ENCODE measurements around the gene HOXA4.

HOXA4 gene

GRCh38 chr7:27108390-27109127 lies 22.0 kb downstream of the HOXA4 start:
- H3K4me1 ChIP-seq (ENCODE audit: insufficient read depth, low read length), result peaks cover 9% of the 10 kb centered on the region; the same call in 1 of the 2 replicates
- H3K9me3 ChIP-seq (ENCODE audit: insufficient read depth, low read depth, low read length), result no peaks in the 10 kb centered on the region
- 3% methylated on average over 40 of the region's 41 CpGs for WGBS
- H3K9ac ChIP-seq (ENCODE audit: low read depth, low read length), result no peak overlapping the region
- peaks cover 100% of the 10 kb centered on the region for H3K27me3 ChIP-seq (ENCODE audit: insufficient read depth, low read length)
- H3K4me3 ChIP-seq (ENCODE audit: low read length), result no peak overlapping the region; the same call in 1 of the 2 replicates
- no peak overlapping the region for H3K27ac ChIP-seq (ENCODE audit: low read depth, low read length)
- no peaks in the 10 kb centered on the region for H3K36me3 ChIP-seq (ENCODE audit: insufficient read depth, low read length)

DNA sequence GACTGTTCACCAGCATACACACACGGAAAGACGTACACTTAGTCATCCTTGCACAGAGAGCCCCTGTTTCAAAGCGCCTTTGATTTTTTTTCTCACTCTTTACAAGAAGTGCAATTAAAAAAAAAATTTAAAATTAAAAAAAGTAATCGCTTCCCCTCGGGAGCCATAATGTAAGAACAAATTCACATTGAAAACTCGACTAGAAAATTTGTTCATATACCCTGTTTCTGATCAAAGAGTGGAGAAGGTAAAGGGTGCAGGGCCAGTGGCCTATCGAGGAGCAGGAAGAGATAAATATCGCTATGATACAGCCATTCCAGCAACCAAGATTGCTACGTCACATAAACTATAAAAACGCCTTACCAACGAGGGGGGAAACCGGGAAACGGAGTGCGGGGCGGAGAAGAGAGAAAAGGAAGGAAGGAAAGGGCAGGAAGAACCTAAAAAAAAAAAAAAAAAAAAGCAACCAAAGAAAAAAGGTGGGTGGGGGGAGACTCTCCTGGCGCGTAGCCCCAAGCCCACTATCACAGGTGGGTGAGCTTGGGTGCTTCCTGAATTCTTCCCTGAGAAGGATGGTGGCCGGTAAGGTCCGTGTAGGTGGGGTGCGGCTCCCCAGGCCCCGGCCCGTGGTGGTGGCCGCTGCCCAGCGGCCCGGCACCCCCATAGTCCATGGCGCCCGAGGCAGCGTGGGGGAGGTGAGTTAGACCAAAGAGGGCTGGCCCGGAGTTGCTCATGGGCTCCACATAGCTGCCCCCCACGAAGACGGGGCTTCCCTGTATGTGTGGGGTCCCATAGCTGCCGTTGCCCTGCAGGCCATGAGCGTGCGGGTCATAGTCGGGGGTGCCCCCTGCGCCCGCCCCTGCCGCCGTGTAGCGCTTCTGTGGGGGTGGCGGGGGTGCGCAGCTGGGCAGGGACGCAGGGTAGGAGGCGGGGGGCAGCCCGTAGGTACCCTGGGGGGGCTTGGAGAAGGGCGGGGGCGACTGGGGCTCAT lies 22.9 kb downstream of the HOXA4 start:
- Histone ChIP-seq H3K36me3 (ENCODE audit: insufficient read depth, low read length) (no peaks in the 10 kb centered on the region), H3K27me3 (ENCODE audit: insufficient read depth, low read length) (peaks cover 100% of the 10 kb centered on the region), H3K9me3 (ENCODE audit: insufficient read depth, low read depth, low read length) (no peaks in the 10 kb centered on the region), H3K9ac (ENCODE audit: low read depth, low read length) (no peak overlapping the region), H3K4me1 (ENCODE audit: insufficient read depth, low read length) (peaks cover 9% of the 10 kb centered on the region; the same call in 1 of the 2 replicates), H3K4me3 (ENCODE audit: low read length) (no peak overlapping the region), H3K27ac (ENCODE audit: low read depth, low read length) (no peak overlapping the region)
- 5% methylated on average over 43 of the region's 47 CpGs for WGBS

DNA sequence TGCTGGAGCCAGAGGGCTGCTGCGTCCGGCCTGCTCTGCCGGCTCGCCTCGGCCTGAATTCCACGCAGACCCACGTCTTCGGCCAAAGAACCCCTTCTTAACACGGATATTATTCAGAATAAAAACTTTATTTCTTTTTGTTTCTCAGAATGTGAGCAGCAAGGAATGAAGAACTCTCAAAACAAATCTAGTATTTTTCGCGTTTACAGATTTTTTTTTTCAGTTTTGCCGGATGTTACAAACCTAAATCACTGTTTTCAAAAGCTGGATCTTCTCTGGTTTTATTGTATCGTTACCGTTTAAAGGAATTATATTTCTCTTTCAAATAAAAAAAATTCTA lies 23.7 kb downstream of the HOXA4 start:
- Histone ChIP-seq H3K9me3 (ENCODE audit: insufficient read depth, low read depth, low read length) (no peaks in the 10 kb centered on the region), H3K27me3 (ENCODE audit: insufficient read depth, low read length) (peaks cover 100% of the 10 kb centered on the region), H3K4me1 (ENCODE audit: insufficient read depth, low read length) (peaks cover 9% of the 10 kb centered on the region; the same call in 1 of the 2 replicates), H3K36me3 (ENCODE audit: insufficient read depth, low read length) (no peaks in the 10 kb centered on the region), H3K9ac (ENCODE audit: low read depth, low read length) (no peak overlapping the region), H3K4me3 (ENCODE audit: low read length) (peak overlapping the region; percentile 20; the same call in 1 of the 2 replicates), H3K27ac (ENCODE audit: low read depth, low read length) (no peak overlapping the region)
- WGBS, result 4% methylated on average over 12 of the region's 14 CpGs

GRCh38 chr7:27106181-27106900 lies 24.2 kb downstream of the HOXA4 start:
- peaks cover 13% of the 10 kb centered on the region for H3K4me1 ChIP-seq (ENCODE audit: insufficient read depth, low read length)
- H3K27ac ChIP-seq (ENCODE audit: low read depth, low read length), result no peak overlapping the region
- WGBS, result under 1% methylated on average over 43 of the region's 44 CpGs
- H3K9ac ChIP-seq (ENCODE audit: low read depth, low read length), result no peak overlapping the region
- peaks cover 100% of the 10 kb centered on the region for H3K27me3 ChIP-seq (ENCODE audit: insufficient read depth, low read length)
- no peaks in the 10 kb centered on the region for H3K36me3 ChIP-seq (ENCODE audit: insufficient read depth, low read length)
- peak overlapping the region; percentile 20; the same call in 1 of the 2 replicates for H3K4me3 ChIP-seq (ENCODE audit: low read length)
- no peaks in the 10 kb centered on the region for H3K9me3 ChIP-seq (ENCODE audit: insufficient read depth, low read depth, low read length)

- Histone ChIP-seq H3K27me3 (ENCODE audit: insufficient read depth, low read length) (peaks cover 100% of the 10 kb centered on the region), H3K4me3 (ENCODE audit: low read length) (no peak overlapping the region), H3K9ac (ENCODE audit: low read depth, low read length) (no peak overlapping the region), H3K4me1 (ENCODE audit: insufficient read depth, low read length) (peaks cover 18% of the 10 kb centered on the region), H3K36me3 (ENCODE audit: insufficient read depth, low read length) (no peaks in the 10 kb centered on the region), H3K27ac (ENCODE audit: low read depth, low read length) (no peak overlapping the region), H3K9me3 (ENCODE audit: insufficient read depth, low read depth, low read length) (no peaks in the 10 kb centered on the region)
- WGBS, result 9% methylated on average over 11 of the region's 13 CpGs
These were observed 25.1 kb downstream of the HOXA4 start for GRCh38 chr7:27105301-27106031.

DNA sequence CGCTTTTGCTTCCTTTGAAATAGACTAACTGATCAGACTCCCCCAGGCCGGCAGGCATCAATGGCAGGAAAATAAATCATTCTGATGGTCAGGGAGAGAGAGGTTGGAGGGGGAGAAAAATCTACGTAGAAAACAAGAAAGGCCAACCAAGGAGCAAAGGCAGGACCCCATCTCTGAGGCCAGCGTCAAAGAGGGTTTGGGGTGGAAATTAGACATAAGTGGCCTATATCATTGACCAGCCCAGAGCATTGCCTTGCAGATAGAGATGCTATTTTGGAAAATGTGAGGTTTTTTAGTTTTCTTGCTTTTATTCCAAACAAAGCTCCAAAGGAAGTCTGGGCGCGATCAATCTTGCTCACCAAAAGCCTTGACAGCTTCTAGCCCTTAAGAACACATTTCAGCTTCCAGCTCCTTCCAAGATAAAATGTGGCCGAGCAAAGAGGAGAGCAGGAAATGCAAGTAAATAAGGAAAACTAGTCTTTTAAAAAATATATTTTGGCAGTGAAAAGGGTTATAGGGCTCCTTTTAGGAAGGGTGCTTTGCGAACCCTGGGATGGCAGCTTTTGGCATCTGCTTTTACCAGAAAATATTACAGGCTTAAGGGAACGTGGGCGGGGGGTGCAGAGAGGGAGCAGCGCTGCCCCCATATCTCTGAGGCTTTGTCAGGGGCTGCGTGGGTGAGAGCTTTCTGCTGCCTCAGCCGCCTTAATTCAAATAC lies 26.1 kb downstream of the HOXA4 start:
- Histone ChIP-seq H3K4me1 (ENCODE audit: insufficient read depth, low read length) (peaks cover 25% of the 10 kb centered on the region), H3K27me3 (ENCODE audit: insufficient read depth, low read length) (peaks cover 100% of the 10 kb centered on the region), H3K9ac (ENCODE audit: low read depth, low read length) (no peak overlapping the region), H3K36me3 (ENCODE audit: insufficient read depth, low read length) (no peaks in the 10 kb centered on the region), H3K9me3 (ENCODE audit: insufficient read depth, low read depth, low read length) (no peaks in the 10 kb centered on the region), H3K27ac (ENCODE audit: low read depth, low read length) (no peak overlapping the region), H3K4me3 (ENCODE audit: low read length) (no peak overlapping the region; the same call in 1 of the 2 replicates)
- 18% methylated on average over 13 of the region's 13 CpGs for WGBS

GRCh38 chr7:27103489-27104226 lies 26.9 kb downstream of the HOXA4 start:
- H3K4me3 ChIP-seq (ENCODE audit: low read length), result peak overlapping the region; percentile 6; the same call in 1 of the 2 replicates
- no peaks in the 10 kb centered on the region for H3K9me3 ChIP-seq (ENCODE audit: insufficient read depth, low read depth, low read length)
- H3K36me3 ChIP-seq (ENCODE audit: insufficient read depth, low read length), result no peaks in the 10 kb centered on the region
- 5% methylated on average over 33 of the region's 35 CpGs for WGBS
- H3K9ac ChIP-seq (ENCODE audit: low read depth, low read length), result no peak overlapping the region
- H3K4me1 ChIP-seq (ENCODE audit: insufficient read depth, low read length), result peaks cover 30% of the 10 kb centered on the region
- no peak overlapping the region for H3K27ac ChIP-seq (ENCODE audit: low read depth, low read length)
- peaks cover 100% of the 10 kb centered on the region for H3K27me3 ChIP-seq (ENCODE audit: insufficient read depth, low read length)

- Histone ChIP-seq H3K4me3 (ENCODE audit: low read length) (peak within 1 kb of the TSS; percentile 33; the same call in 1 of the 2 replicates), H3K36me3 (ENCODE audit: insufficient read depth, low read length) (no peaks in the 10 kb centered on the region), H3K4me1 (ENCODE audit: insufficient read depth, low read length) (peaks cover 30% of the 10 kb centered on the region), H3K27me3 (ENCODE audit: insufficient read depth, low read length) (peaks cover 100% of the 10 kb centered on the region), H3K9me3 (ENCODE audit: insufficient read depth, low read depth, low read length) (no peaks in the 10 kb centered on the region), H3K27ac (ENCODE audit: low read depth, low read length) (no peak within 1 kb of the TSS; the same call in 1 of the 2 replicates), H3K9ac (ENCODE audit: low read depth, low read length) (no peak within 1 kb of the TSS)
- 4% methylated on average over 29 of the region's 29 CpGs for WGBS
These were observed 27.7 kb downstream of the HOXA4 start, which contains the start of gene HOXA2 for GRCh38 chr7:27102581-27103442. Gene HOXA2 (minus strand): TSS chr7:27102683. CDS start chr7:27102500, 183 bp downstream.
